Endodermal cell (in vitro differentiated cells): ENCODE data around the gene SVOPL. TPM values are rescaled to one million over a fixed set of nuclear protein-coding genes. Genes with fewer than 3 reads are reported as not detected.
A peak's percentile ranks its signal among the peaks of the same experiment; 100 is the strongest.

Experiments used
- DNase-seq: peaks from one replicate; pipeline ENCODE4 v3.0.0-alpha.2; 2017
- H3K27ac ChIP-seq: 2 replicates; pipeline ENCODE4 v1.5.1; 2013; ENCODE audit warnings: mild to moderate bottlenecking, low read depth, low read length, moderate library complexity
- H3K27me3 ChIP-seq: 2 replicates; pipeline ENCODE4 v1.6.1; 2013; ENCODE audit warnings: mild to moderate bottlenecking, low read length, moderate library complexity; ENCODE audit not compliant: insufficient read depth, control insufficient read depth, poor library complexity, severe bottlenecking
- H3K36me3 ChIP-seq: 2 replicates; pipeline ENCODE4 v1.7.0; 2013; ENCODE audit warnings: mild to moderate bottlenecking, low read length, moderate library complexity; ENCODE audit not compliant: control insufficient read depth, insufficient read depth
- H3K4me1 ChIP-seq: one replicate; pipeline ENCODE4 v1.7.0; 2013; ENCODE audit warnings: low read length; ENCODE audit not compliant: control insufficient read depth, insufficient read depth
- H3K4me3 ChIP-seq: 2 replicates; pipeline ENCODE4 v1.5.1; 2013; ENCODE audit warnings: mild to moderate bottlenecking, low read length, moderate library complexity
- H3K9ac ChIP-seq: 2 replicates; pipeline ENCODE4 v1.6.1; 2013; ENCODE audit warnings: mild to moderate bottlenecking, low read length, moderate library complexity; ENCODE audit not compliant: poor library complexity, severe bottlenecking; ENCODE audit errors: extremely low read depth
- H3K9me3 ChIP-seq: 2 replicates; pipeline ENCODE4 v1.6.1; 2013; ENCODE audit warnings: mild to moderate bottlenecking, low read length, moderate library complexity; ENCODE audit not compliant: control insufficient read depth
- H3K27ac Mint-ChIP-seq: 2 replicates; pipeline ENCODE4 v1.8.0; 2020; ENCODE audit warnings: mixed read lengths
- H3K27me3 Mint-ChIP-seq: 2 replicates; pipeline ENCODE4 v1.8.0; 2021; ENCODE audit warnings: mild to moderate bottlenecking, mixed read lengths; ENCODE audit not compliant: insufficient read depth
- H3K36me3 Mint-ChIP-seq: 2 replicates; pipeline ENCODE4 v1.8.0; 2020; ENCODE audit warnings: low read depth, mixed read lengths
- H3K4me1 Mint-ChIP-seq: 2 replicates; pipeline ENCODE4 v1.8.0; 2020; ENCODE audit warnings: mixed read lengths
- H3K4me3 Mint-ChIP-seq: 2 replicates; pipeline ENCODE4 v1.8.0; 2020; ENCODE audit warnings: mild to moderate bottlenecking, moderate library complexity, mixed read lengths
- H3K9me3 Mint-ChIP-seq: 2 replicates; pipeline ENCODE4 v1.8.0; 2020; ENCODE audit warnings: mild to moderate bottlenecking, mixed read lengths
- CTCF ChIP-seq: fragments of 200-600 bp; sonication (generic); conservative IDR thresholded peaks from 2 replicates; pipeline ENCODE4 v1.5.0; 2021; ENCODE audit warnings: antibody characterized with exemption, mild to moderate bottlenecking
- WGBS, 2 experiments: methylation state at CpG; one replicate each; pipeline versions ENCODE4 v1.1.5 to v1.1.7; 2013; ENCODE audit warnings: missing lambda C conversion rate in 2 of 2, mixed read lengths in 1 of 2; ENCODE audit not compliant: insufficient coverage in 1 of 2, insufficient read length in 1 of 2; 5-methylcytosine and 5-hydroxymethylcytosine counted together
- total RNA-seq, 2 donors: library from RNA; stranded (reverse); fragmentation: NEBNext Ultra II Directional in 1 of 2; extraction: Animal tissue kit (Norgen Biotek cat#: 25700) in 1 of 2; gene quantifications; 2 replicates in 1 of 2; 3 replicates in 1 of 2; pipeline ENCODE4 v1.2.1, GENCODE V29; 2021

Gene SVOPL
- total RNA-seq, 2 donors from 2014 or later = 0.86 to 0.95 TPM

- H3K27me3 ChIP-seq = no peaks in the 10 kb centered on the region
- no peak for DNase-seq
Measured at GRCh38 chr7:138559448-138559847, 141.7 kb downstream of the SVOPL start.

GRCh38 chr7:138556771-138557484 is 144.2 kb downstream of the SVOPL start:
- Mint-ChIP-seq H3K27me3 (no peaks in the 10 kb centered on the region), H3K4me1 (no peaks in the 10 kb centered on the region), H3K36me3 (peaks cover 98% of the 10 kb centered on the region), H3K27ac (no peak overlapping the region), H3K9me3 (peaks cover 79% of the 10 kb centered on the region), H3K4me3 (no peak overlapping the region)
- no peaks in the 10 kb centered on the region for H3K27me3 ChIP-seq
- WGBS, 2 experiments = 86 to 93% methylated on average over 1 to 3 of the region's 3 CpGs
- H3K9ac ChIP-seq = no peak overlapping the region
- no peak for TF ChIP-seq CTCF
- peaks cover 99% of the 10 kb centered on the region for H3K36me3 ChIP-seq
- peaks cover 99% of the 10 kb centered on the region for H3K9me3 ChIP-seq
- DNase-seq = no peak
- no peaks in the 10 kb centered on the region for H3K4me1 ChIP-seq
- peak overlapping the region; percentile 71 for H3K4me3 ChIP-seq
- H3K27ac ChIP-seq = no peak overlapping the region

More at GRCh38 chr7:138559448-138559847, 141.7 kb downstream of the SVOPL start:
- Mint-ChIP-seq H3K27ac (no peak overlapping the region), H3K36me3 (peaks cover 100% of the 10 kb centered on the region), H3K4me1 (no peaks in the 10 kb centered on the region), H3K4me3 (no peak overlapping the region), H3K9me3 (peaks cover 85% of the 10 kb centered on the region), H3K27me3 (no peaks in the 10 kb centered on the region)
- Histone ChIP-seq H3K9ac (no peak overlapping the region), H3K27ac (no peak overlapping the region), H3K4me1 (no peaks in the 10 kb centered on the region), H3K4me3 (no peak overlapping the region), H3K36me3 (peaks cover 100% of the 10 kb centered on the region), H3K9me3 (peaks cover 100% of the 10 kb centered on the region)
- TF ChIP-seq CTCF = no peak
- 96 to 100% methylated on average over 5 of the region's 5 CpGs for WGBS, 2 experiments

GRCh38 chr7:138555684-138556083 is 145.5 kb downstream of the SVOPL start:
- H3K9me3 ChIP-seq = peaks cover 99% of the 10 kb centered on the region
- no peak for TF ChIP-seq CTCF
- no peak for DNase-seq
- no peak overlapping the region for H3K27ac ChIP-seq
- peaks cover 99% of the 10 kb centered on the region for H3K36me3 ChIP-seq
- WGBS, 2 experiments = 100% methylated on average over 4 of the region's 4 CpGs; no CpG with 5 or more reads in 1 of the 2 experiments
- H3K9me3 Mint-ChIP-seq = peaks cover 76% of the 10 kb centered on the region
- H3K27me3 Mint-ChIP-seq = no peaks in the 10 kb centered on the region
- peak overlapping the region; percentile 55 for H3K4me3 ChIP-seq
- no peaks in the 10 kb centered on the region for H3K4me1 Mint-ChIP-seq
- H3K27me3 ChIP-seq = no peaks in the 10 kb centered on the region
- H3K36me3 Mint-ChIP-seq = peaks cover 98% of the 10 kb centered on the region
- H3K27ac Mint-ChIP-seq = no peak overlapping the region
- no peaks in the 10 kb centered on the region for H3K4me1 ChIP-seq
- H3K9ac ChIP-seq = no peak overlapping the region
- H3K4me3 Mint-ChIP-seq = no peak overlapping the region
